Astrocyte (in vitro differentiated cells and primary cell): ENCODE data around the gene INIP. TPM values are rescaled to one million over a fixed set of nuclear protein-coding genes. Genes with fewer than 3 reads are reported as not detected.

Source experiments
- DNase-seq: peaks from one replicate; pipeline ENCODE4 v3.0.0-alpha.2; 2010; ENCODE audit warnings: low read depth
- FAIRE-seq: peaks from 2 replicates; lab custom pipeline; 2011; peaks lifted over from hg19 to GRCh38; lab: Jason Lieb, UNC
- H2AFZ ChIP-seq: 2 replicates; pipeline ENCODE4 v1.6.0; 2012; ENCODE audit warnings: low read depth, low read length, inconsistent platforms
- H3K27ac ChIP-seq: 2 replicates; pipeline ENCODE4 v1.5.1; 2011; ENCODE audit warnings: low read depth, low read length, inconsistent platforms
- H3K27me3 ChIP-seq: 2 replicates; pipeline ENCODE4 v1.6.0; 2011; ENCODE audit warnings: low read length, inconsistent platforms; ENCODE audit not compliant: insufficient read depth
- H3K36me3 ChIP-seq: 2 replicates; pipeline ENCODE4 v1.5.1; 2011; ENCODE audit warnings: low read length, inconsistent platforms; ENCODE audit not compliant: insufficient read depth
- H3K4me1 ChIP-seq: 2 replicates; pipeline ENCODE4 v1.5.1; 2011; ENCODE audit warnings: low read length, inconsistent platforms; ENCODE audit not compliant: insufficient read depth
- H3K4me2 ChIP-seq: 2 replicates; pipeline ENCODE4 v1.6.0; 2012; ENCODE audit warnings: low read length, inconsistent platforms
- H3K4me3 ChIP-seq: 2 replicates; pipeline ENCODE4 v1.5.1; 2011; ENCODE audit warnings: low read depth, mild to moderate bottlenecking, low read length, inconsistent platforms; ENCODE audit not compliant: insufficient read depth
- H3K79me2 ChIP-seq: 2 replicates; pipeline ENCODE4 v1.6.0; 2012; ENCODE audit warnings: mild to moderate bottlenecking, low read length, inconsistent platforms; ENCODE audit not compliant: insufficient read depth
- H3K9ac ChIP-seq: 2 replicates; pipeline ENCODE4 v1.6.0; 2012; ENCODE audit warnings: mild to moderate bottlenecking, low read length, inconsistent platforms
- H3K9me3 ChIP-seq: 2 replicates; pipeline ENCODE4 v1.5.1; 2012; ENCODE audit warnings: low read depth, mild to moderate bottlenecking, low read length, inconsistent platforms; ENCODE audit not compliant: insufficient read depth
- H4K20me1 ChIP-seq: 2 replicates; pipeline ENCODE4 v1.6.0; 2012; ENCODE audit warnings: low read length, inconsistent platforms; ENCODE audit not compliant: insufficient read depth
- H3K27ac Mint-ChIP-seq: one replicate; pipeline ENCODE4 v1.8.0; 2021; ENCODE audit warnings: mild to moderate bottlenecking, mixed read lengths; ENCODE audit not compliant: unreplicated experiment
- H3K27me3 Mint-ChIP-seq: one replicate; pipeline ENCODE4 v1.8.0; 2021; ENCODE audit warnings: low read depth, mixed read lengths; ENCODE audit not compliant: unreplicated experiment
- H3K36me3 Mint-ChIP-seq: one replicate; pipeline ENCODE4 v1.8.0; 2021; ENCODE audit warnings: low read depth, mixed read lengths; ENCODE audit not compliant: unreplicated experiment
- H3K4me1 Mint-ChIP-seq: one replicate; pipeline ENCODE4 v1.8.0; 2021; ENCODE audit warnings: low read depth, mixed read lengths; ENCODE audit not compliant: unreplicated experiment
- H3K4me3 Mint-ChIP-seq: one replicate; pipeline ENCODE4 v1.8.0; 2021; ENCODE audit warnings: mild to moderate bottlenecking, moderate library complexity, mixed read lengths; ENCODE audit not compliant: unreplicated experiment
- H3K9me3 Mint-ChIP-seq: one replicate; pipeline ENCODE4 v1.8.0; 2021; ENCODE audit warnings: mild to moderate bottlenecking, mixed read lengths; ENCODE audit not compliant: unreplicated experiment
- EZH2 ChIP-seq: IDR thresholded peaks from 2 replicates; pipeline ENCODE4 v1.6.1; 2012; ENCODE audit warnings: mild to moderate bottlenecking, low read length, inconsistent platforms; ENCODE audit not compliant: insufficient read depth
- total RNA-seq: library from RNA; stranded (reverse); gene quantifications from 2 replicates; pipeline ENCODE4 v1.2.1, GENCODE V29; 2021
- TF ChIP-seq, protein P1 (sequence below): IDR thresholded peaks from 2 replicates; pipeline ENCODE4 v1.5.1; 2011; ENCODE audit warnings: low read depth, mild to moderate bottlenecking, inconsistent platforms, low read length, moderate library complexity; ENCODE audit not compliant: insufficient read depth

INIP gene
- total RNA-seq, 1 donor from 2014 or later, result 23.1 TPM

DNA sequence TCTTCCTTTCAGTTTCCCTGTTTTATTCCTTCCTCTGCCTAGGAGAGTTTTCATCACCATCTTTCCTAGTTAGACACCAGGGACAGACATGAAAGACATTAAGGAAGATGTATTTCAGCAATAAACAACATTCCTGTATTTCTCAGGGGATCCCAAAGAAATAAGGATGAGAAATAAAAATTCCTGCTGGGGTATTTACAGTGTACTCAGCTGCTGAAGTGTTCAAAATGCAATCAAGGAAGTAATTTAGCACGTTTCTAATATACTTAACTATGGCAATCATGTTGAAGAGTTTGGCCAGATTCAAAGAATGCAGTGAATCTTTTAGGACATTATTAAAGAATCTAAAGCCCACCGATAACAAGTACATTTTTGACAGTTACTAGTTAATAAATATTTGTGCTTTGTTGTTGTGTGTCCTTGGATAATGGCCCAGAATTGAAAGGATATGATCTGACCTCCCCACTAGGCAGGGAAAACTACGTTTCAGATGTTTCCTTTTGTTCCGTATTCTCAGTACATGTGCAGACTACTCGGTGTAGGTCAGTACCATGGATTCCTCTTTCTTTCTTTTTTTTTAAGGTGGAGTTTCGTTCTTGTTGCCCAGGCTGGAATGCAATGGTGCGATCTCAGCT lies 46.8 kb downstream of the INIP start:
- FAIRE-seq (no peak), DNase-seq (no peak)
- H3K9ac ChIP-seq, result no peak overlapping the region
- H3K27me3 Mint-ChIP-seq, result no peaks in the 10 kb centered on the region
- no peak overlapping the region for H3K4me2 ChIP-seq
- H3K36me3 Mint-ChIP-seq, result no peaks in the 10 kb centered on the region
- H3K4me1 Mint-ChIP-seq, result no peaks in the 10 kb centered on the region
- H3K4me1 ChIP-seq, result no peaks in the 10 kb centered on the region
- no peaks in the 10 kb centered on the region for H3K36me3 ChIP-seq
- H3K4me3 ChIP-seq, result no peak overlapping the region
- no peak overlapping the region for H3K4me3 Mint-ChIP-seq
- H3K79me2 ChIP-seq, result no peaks in the 10 kb centered on the region
- H4K20me1 ChIP-seq, result no peaks in the 10 kb centered on the region
- no peak overlapping the region for H3K27ac Mint-ChIP-seq
- no peak overlapping the region for H2AFZ ChIP-seq
- H3K9me3 Mint-ChIP-seq, result no peaks in the 10 kb centered on the region
- H3K27ac ChIP-seq, result no peak overlapping the region
- H3K27me3 ChIP-seq, result no peaks in the 10 kb centered on the region
- H3K9me3 ChIP-seq, result no peaks in the 10 kb centered on the region
- TF ChIP-seq EZH2, result no peak
- TF ChIP-seq, protein P1, sequence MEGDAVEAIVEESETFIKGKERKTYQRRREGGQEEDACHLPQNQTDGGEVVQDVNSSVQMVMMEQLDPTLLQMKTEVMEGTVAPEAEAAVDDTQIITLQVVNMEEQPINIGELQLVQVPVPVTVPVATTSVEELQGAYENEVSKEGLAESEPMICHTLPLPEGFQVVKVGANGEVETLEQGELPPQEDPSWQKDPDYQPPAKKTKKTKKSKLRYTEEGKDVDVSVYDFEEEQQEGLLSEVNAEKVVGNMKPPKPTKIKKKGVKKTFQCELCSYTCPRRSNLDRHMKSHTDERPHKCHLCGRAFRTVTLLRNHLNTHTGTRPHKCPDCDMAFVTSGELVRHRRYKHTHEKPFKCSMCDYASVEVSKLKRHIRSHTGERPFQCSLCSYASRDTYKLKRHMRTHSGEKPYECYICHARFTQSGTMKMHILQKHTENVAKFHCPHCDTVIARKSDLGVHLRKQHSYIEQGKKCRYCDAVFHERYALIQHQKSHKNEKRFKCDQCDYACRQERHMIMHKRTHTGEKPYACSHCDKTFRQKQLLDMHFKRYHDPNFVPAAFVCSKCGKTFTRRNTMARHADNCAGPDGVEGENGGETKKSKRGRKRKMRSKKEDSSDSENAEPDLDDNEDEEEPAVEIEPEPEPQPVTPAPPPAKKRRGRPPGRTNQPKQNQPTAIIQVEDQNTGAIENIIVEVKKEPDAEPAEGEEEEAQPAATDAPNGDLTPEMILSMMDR, result no peak

DNA sequence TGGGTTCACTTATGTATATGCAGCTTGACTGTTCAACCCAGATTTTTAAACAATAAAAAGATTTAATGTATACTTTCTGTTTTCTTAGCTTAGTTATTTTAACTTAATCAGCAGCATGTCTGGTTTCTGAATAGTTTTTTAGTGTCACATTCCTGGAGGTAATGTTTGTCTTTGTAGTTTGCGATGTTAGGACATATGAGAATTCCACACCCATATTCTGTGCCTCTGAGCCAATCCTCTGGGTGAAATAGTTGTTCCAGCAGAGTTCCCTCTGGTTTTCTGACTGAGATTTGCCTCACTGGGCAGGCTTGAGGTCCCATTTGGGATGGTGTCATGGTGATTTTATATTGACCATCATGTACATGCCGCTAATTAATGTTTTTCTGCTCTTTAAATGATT lies 48.6 kb downstream of the INIP start:
- no peaks in the 10 kb centered on the region for H3K36me3 ChIP-seq
- TF ChIP-seq, protein P1, result no peak
- TF ChIP-seq EZH2, result no peak
- H2AFZ ChIP-seq, result no peak overlapping the region
- no peaks in the 10 kb centered on the region for H3K4me1 Mint-ChIP-seq
- no peak overlapping the region for H3K4me3 Mint-ChIP-seq
- no peaks in the 10 kb centered on the region for H3K36me3 Mint-ChIP-seq
- H3K4me1 ChIP-seq, result no peaks in the 10 kb centered on the region
- no peaks in the 10 kb centered on the region for H3K27me3 ChIP-seq
- no peak overlapping the region for H3K4me3 ChIP-seq
- no peaks in the 10 kb centered on the region for H3K79me2 ChIP-seq
- no peak overlapping the region for H3K27ac Mint-ChIP-seq
- no peak for FAIRE-seq
- DNase-seq, result no peak
- no peaks in the 10 kb centered on the region for H3K9me3 ChIP-seq
- no peak overlapping the region for H3K4me2 ChIP-seq
- no peak overlapping the region for H3K9ac ChIP-seq
- no peaks in the 10 kb centered on the region for H3K27me3 Mint-ChIP-seq
- H4K20me1 ChIP-seq, result no peaks in the 10 kb centered on the region
- H3K9me3 Mint-ChIP-seq, result no peaks in the 10 kb centered on the region
- no peak overlapping the region for H3K27ac ChIP-seq

DNA sequence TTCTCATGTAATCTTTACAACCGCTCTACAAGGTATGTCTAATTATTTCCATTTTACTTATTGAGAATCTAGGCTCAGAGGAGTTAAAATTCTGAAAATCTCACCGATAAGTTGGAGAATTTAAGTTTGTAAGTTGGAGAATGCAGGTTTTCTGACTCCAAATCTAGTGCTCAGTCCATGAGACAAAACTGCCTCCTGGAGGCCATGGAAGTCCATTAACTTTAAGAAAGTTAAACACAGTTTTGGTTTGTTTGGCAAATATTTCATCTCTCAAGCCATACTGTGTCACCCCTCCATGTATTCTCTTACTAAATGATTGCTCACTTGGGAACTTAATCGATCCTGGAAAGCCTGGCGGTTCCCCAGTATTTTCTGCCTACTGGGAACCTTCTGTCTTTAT lies 52.6 kb downstream of the INIP start:
- no peaks in the 10 kb centered on the region for H3K36me3 Mint-ChIP-seq
- no peak for TF ChIP-seq EZH2
- TF ChIP-seq, protein P1, result peak; percentile 10
- H3K4me1 Mint-ChIP-seq, result no peaks in the 10 kb centered on the region
- no peak overlapping the region for H3K27ac ChIP-seq
- no peaks in the 10 kb centered on the region for H3K79me2 ChIP-seq
- no peaks in the 10 kb centered on the region for H3K9me3 Mint-ChIP-seq
- H3K4me2 ChIP-seq, result no peak overlapping the region
- H4K20me1 ChIP-seq, result no peaks in the 10 kb centered on the region
- no peaks in the 10 kb centered on the region for H3K9me3 ChIP-seq
- no peak for FAIRE-seq
- H3K27me3 Mint-ChIP-seq, result no peaks in the 10 kb centered on the region
- no peaks in the 10 kb centered on the region for H3K27me3 ChIP-seq
- H3K4me3 Mint-ChIP-seq, result no peak overlapping the region
- peak; percentile 16 for DNase-seq
- no peak overlapping the region for H3K4me3 ChIP-seq
- H2AFZ ChIP-seq, result no peak overlapping the region
- H3K27ac Mint-ChIP-seq, result no peak overlapping the region
- no peaks in the 10 kb centered on the region for H3K36me3 ChIP-seq
- H3K9ac ChIP-seq, result no peak overlapping the region
- no peaks in the 10 kb centered on the region for H3K4me1 ChIP-seq
